Esophagus muscularis mucosa (tissue), 3 donors: ENCODE measurements around the gene NUDT9.

Experiments
- POLR2AphosphoS5 ChIP-seq, 2 donors: sonication (generic); formaldehyde crosslinking; IDR thresholded peaks; one replicate each; pipeline ENCODE4 v1.6.1; 2017; ENCODE audit warnings: antibody characterized with exemption in 2 of 2
- TF ChIP-seq, protein P1 (sequence below), 3 experiments: fragments of 200-600 bp in 2 of 3; fragments of 450-650 bp in 1 of 3; sonication (generic) in 2 of 3; IDR thresholded peaks; one replicate each; pipeline ENCODE4 v1.5.1; 2017 to 2019; ENCODE audit warnings: antibody characterized with exemption in 3 of 3, mild to moderate bottlenecking in 2 of 3, moderate library complexity in 1 of 3

DNA sequence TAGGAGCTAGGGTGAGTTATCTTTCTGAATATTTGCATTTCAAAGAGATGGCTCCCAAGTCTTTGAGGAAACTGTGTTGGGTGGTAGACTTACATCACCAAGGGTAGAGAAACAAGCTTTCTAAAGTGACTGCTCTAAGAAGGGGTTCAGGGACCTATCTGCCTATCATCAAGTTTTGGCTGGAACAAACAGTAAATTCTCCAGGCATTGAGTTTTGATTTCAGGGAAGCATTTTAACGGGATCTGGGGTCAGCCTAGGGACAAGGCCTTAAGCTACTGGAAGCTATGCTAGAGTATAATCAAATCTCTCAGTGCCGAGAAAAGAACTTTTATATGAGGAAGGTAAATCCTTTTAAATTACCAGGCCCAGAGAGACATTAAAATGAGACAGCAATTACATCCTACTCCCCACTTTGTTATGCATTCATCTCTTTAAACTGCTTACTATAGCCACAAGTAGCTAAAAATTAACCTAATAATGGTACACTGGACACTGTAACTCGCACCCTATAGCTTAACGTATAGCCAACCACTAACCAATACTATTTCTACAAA is 2.0 kb upstream of the NUDT9 start:
- TF ChIP-seq, protein P1, sequence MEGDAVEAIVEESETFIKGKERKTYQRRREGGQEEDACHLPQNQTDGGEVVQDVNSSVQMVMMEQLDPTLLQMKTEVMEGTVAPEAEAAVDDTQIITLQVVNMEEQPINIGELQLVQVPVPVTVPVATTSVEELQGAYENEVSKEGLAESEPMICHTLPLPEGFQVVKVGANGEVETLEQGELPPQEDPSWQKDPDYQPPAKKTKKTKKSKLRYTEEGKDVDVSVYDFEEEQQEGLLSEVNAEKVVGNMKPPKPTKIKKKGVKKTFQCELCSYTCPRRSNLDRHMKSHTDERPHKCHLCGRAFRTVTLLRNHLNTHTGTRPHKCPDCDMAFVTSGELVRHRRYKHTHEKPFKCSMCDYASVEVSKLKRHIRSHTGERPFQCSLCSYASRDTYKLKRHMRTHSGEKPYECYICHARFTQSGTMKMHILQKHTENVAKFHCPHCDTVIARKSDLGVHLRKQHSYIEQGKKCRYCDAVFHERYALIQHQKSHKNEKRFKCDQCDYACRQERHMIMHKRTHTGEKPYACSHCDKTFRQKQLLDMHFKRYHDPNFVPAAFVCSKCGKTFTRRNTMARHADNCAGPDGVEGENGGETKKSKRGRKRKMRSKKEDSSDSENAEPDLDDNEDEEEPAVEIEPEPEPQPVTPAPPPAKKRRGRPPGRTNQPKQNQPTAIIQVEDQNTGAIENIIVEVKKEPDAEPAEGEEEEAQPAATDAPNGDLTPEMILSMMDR (IDR thresholded peaks at IDR 0.05): no peak
- TF ChIP-seq POLR2AphosphoS5 (IDR thresholded peaks at IDR 0.05): no peak
